ENCODE measurements around the gene CHSY1.

The CHSY1 gene

DNA sequence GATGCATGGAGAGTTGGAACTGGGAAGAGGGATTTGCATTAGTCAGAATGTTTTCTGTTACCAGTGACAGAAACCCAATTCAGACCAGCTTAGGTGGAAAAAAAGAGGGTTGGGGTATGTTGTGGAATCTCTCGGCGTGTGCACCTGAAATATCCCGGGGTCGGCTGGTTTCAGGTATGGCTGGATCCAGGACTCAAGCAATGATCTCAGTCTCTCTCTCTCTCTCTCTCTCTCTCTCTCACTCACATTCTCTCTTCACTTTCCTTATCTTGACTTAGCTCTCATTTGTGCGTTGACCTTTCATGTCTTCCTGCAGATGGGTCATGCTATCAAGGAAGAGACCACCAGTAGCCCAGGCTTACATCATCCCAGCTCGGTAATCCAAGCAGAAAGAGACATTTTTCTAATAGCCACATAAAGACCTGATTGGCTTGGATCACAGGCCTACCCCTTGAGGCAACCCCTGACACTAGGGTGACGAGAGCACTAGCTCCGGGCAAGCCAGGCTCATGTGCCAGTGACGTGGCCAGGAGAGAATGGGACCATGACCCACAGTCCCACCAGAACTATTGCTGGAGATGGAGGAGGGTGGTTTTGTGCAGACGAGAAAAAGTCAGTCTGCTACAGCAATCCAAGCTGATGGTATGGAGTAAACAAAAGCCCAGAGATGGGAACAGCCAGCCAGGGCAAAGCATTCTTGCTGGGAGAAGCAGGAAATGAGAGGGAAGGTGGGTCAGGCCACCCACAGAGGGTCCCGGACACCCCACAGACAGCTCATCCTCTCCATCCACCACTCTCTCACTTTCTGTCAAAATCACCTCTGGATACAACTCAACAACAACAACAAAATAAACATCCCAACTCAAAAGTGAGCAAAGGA lies 91.7 kb downstream of the CHSY1 start:
- H3K4me3 ChIP-seq (ENCODE audit: low read depth, low read length), result no peak overlapping the region
- TF ChIP-seq, protein P1, sequence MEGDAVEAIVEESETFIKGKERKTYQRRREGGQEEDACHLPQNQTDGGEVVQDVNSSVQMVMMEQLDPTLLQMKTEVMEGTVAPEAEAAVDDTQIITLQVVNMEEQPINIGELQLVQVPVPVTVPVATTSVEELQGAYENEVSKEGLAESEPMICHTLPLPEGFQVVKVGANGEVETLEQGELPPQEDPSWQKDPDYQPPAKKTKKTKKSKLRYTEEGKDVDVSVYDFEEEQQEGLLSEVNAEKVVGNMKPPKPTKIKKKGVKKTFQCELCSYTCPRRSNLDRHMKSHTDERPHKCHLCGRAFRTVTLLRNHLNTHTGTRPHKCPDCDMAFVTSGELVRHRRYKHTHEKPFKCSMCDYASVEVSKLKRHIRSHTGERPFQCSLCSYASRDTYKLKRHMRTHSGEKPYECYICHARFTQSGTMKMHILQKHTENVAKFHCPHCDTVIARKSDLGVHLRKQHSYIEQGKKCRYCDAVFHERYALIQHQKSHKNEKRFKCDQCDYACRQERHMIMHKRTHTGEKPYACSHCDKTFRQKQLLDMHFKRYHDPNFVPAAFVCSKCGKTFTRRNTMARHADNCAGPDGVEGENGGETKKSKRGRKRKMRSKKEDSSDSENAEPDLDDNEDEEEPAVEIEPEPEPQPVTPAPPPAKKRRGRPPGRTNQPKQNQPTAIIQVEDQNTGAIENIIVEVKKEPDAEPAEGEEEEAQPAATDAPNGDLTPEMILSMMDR (IDR thresholded peaks at IDR 0.05; ENCODE audit: control insufficient read depth, extremely low read depth, insufficient read depth), result no peak
- no peak for DNase-seq (ENCODE audit: low read depth)

DNA sequence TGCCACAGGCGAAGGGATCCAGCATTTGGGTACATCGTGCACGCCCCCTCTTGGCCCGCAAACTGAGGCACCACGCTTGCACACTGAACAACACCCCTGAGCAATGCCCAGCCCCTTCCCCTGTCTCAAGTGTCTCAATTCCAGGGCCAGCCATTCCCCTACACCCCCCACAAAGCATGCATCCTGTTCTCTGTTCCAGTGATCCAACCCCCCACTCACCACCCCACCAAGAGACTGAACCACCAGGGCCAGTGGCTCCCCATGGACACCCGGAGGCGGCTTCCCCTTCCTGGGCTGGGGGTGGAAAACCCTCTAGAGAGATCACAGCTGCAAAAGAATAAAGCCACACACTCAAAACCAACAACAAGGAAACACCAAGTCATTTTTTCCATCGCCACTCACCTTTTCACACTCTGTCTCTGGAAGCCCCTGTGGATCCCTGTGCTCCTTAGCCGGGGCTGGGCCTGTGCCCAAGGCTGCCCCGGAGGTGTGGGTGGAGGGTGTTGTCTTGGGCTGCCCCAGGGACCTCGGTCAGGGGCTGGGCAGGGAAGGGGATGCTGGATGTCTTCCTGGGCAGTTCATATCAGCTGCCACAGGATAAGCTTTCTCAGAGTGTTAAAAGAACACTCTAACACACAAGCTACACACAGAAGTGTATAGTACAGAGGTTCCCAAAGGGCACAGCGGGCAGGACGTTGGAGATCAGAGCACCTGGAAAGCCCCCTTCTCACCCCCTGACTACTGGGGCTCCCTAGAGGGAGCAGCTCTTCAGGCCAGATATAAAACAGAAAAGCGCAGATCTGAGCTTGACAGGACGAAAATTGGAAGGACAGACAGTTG lies 92.5 kb downstream of the CHSY1 start:
- TF ChIP-seq, protein P1 (IDR thresholded peaks at IDR 0.05; ENCODE audit: control insufficient read depth, extremely low read depth, insufficient read depth), result no peak
- no peak overlapping the region for H3K4me3 ChIP-seq (ENCODE audit: low read depth, low read length)
- no peak for DNase-seq (ENCODE audit: low read depth)

DNA sequence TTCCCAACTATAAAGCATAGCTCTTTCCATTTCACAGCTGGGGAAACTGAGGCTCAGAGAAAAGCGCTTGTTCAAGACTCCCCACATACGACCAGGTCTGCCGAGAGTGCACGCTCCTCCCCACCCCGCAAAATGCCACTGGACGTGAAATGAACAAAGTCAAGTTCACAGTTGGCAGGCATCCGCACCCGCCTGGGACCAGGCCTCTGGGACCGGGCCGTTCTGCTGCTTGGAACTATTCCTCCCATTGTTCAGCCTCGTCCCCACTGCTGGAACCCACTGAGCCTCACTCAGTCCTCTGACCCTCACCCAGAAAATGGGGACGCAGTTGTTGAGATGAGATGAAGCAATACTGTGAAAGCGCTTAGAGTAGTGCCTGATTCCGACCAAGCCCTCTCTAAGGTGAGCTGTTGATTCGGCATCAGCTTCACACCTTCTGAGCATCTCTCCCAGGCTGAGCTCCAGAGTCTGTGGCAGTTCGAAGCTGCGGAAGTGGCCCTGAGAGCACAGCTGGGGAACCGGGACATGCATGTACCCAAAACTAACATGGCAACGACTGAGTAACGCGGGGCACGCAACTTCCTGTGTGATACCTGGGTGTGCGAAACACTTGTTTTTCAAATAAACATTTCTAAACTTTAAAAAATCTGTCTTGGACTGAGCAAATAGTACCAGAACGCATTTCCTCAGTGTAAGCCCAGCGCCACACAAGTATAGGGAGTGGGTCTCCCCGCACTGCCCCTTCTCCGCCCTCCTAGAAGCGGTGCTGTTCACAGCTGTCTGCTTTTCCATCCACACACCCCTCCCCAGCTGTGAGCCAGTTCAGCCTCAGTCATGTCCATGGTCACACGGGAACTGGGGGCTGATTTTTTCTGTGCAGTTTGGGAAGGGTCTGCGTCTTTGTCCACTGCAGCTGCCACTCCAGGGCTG lies 93.4 kb downstream of the CHSY1 start:
- no peak overlapping the region for H3K4me3 ChIP-seq (ENCODE audit: low read depth, low read length)
- TF ChIP-seq, protein P1 (IDR thresholded peaks at IDR 0.05; ENCODE audit: control insufficient read depth, extremely low read depth, insufficient read depth), result no peak

DNA sequence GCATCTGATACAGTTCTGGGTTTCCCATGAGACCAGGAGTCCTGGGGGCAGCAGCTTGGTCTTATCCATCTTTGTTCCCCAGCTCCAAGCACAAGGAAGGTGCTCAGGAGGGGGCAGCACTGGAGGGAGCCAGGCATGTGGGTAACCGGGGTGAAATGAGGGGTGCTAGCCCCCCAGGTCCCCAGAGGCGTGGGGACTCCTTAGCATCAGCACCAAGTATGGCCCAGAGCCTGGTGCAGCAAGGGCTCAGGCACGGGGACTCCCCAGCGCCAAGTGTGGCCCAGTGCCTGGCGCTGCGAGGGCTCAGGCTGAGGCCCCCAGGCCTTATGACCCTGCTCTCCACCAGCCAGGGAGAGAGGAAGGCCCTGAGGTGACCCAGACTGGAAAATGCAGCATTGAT lies 94.1 kb downstream of the CHSY1 start:
- DNase-seq (ENCODE audit: low read depth), result no peak
- H3K4me3 ChIP-seq (ENCODE audit: low read depth, low read length), result no peak overlapping the region
- TF ChIP-seq, protein P1 (IDR thresholded peaks at IDR 0.05; ENCODE audit: control insufficient read depth, extremely low read depth, insufficient read depth), result no peak

More for the DNA sequence above, 93.4 kb downstream of the CHSY1 start:
- no peak for DNase-seq (ENCODE audit: low read depth)

DNA sequence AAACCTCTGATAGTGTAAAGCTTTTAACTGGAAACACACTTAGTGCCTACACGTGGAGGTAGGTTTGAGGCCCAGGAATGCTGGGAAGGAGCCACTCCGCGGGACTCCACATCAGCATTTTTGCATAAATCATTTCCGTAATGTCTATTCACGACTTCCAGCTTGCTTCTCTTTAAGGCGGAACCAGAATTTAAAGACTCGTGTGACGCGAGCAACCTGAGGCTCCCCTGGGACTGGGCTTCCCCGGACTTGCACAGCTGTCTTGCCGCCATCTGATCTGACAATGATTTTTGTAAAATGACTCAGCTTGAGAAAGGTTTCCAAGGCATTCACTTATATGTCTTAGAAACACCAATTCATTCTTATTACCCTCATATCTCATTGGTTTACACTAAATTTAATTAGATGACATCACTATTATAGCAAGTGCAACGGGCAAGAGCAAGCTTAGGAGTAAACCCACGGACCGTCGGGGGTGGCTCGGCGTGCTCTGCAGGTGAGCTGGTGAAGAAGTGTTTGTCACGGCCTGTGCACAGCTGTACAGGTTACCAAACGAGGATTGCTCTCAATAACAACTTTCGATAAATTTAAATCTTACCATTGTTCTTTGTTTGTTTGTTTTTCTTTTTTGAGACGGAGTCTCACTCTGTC lies 95.2 kb downstream of the CHSY1 start:
- TF ChIP-seq, protein P1 (IDR thresholded peaks at IDR 0.05; ENCODE audit: control insufficient read depth, extremely low read depth, insufficient read depth), result no peak
- no peak overlapping the region for H3K4me3 ChIP-seq (ENCODE audit: low read depth, low read length)
- DNase-seq (ENCODE audit: low read depth), result no peak

DNA sequence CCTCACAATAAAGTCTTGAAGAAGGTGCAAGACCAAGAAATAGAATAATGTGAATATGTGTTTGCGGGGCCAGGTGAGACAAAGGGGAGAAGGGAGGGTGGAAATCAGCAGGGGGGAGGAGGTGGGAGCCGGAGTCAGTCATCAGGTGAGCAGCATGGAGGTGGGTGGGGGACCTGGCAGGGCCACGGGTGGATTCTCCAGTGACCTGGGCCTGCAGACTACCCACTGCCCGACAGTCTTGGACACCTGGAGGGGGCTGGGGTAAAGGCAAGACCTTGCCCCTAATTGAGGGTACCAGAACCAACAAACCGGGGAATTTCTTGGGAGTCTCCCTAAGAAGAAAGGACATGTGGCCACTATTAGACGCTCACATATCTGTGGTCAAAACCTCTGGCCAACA lies 95.8 kb downstream of the CHSY1 start:
- DNase-seq (ENCODE audit: low read depth), result no peak
- TF ChIP-seq, protein P1 (IDR thresholded peaks at IDR 0.05; ENCODE audit: control insufficient read depth, extremely low read depth, insufficient read depth), result no peak
- no peak overlapping the region for H3K4me3 ChIP-seq (ENCODE audit: low read depth, low read length)
